GM12801 (cell line): ENCODE data around the gene SND1.

Experiments
- TF ChIP-seq, protein P1 (sequence below): IDR thresholded peaks from one replicate; pipeline ENCODE4 v1.5.1; 2011; ENCODE audit warnings: control low read depth; ENCODE audit not compliant: insufficient read length; ENCODE audit errors: extremely low read depth

Gene SND1

GRCh38 chr7:128000048-128000447, 348.1 kb downstream of the SND1 start:
- TF ChIP-seq, protein P1, sequence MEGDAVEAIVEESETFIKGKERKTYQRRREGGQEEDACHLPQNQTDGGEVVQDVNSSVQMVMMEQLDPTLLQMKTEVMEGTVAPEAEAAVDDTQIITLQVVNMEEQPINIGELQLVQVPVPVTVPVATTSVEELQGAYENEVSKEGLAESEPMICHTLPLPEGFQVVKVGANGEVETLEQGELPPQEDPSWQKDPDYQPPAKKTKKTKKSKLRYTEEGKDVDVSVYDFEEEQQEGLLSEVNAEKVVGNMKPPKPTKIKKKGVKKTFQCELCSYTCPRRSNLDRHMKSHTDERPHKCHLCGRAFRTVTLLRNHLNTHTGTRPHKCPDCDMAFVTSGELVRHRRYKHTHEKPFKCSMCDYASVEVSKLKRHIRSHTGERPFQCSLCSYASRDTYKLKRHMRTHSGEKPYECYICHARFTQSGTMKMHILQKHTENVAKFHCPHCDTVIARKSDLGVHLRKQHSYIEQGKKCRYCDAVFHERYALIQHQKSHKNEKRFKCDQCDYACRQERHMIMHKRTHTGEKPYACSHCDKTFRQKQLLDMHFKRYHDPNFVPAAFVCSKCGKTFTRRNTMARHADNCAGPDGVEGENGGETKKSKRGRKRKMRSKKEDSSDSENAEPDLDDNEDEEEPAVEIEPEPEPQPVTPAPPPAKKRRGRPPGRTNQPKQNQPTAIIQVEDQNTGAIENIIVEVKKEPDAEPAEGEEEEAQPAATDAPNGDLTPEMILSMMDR: no peak

- TF ChIP-seq, protein P1: no peak
These were observed 348.9 kb downstream of the SND1 start for GRCh38 chr7:128000854-128001265.

- TF ChIP-seq, protein P1: no peak
These were observed 351.2 kb downstream of the SND1 start for GRCh38 chr7:128003167-128003566.

DNA sequence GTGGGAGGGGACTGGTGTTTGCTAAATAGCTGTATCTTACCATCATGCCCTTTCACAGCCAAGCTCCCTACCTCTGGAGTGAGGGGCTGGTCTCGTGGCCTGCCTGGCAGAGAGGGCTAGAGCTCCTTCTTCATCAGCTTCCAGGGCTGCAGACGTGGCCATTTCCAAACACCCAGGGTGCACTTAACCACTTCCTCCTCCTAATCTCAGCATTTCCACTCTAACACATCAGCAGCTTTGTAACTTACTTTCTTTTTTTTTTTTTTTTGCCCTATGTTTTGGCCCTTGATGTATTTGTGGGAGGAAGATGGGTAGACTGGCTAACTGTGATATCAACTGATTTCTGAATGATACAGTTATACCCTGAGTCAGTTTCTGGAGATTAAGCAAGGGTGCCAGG, 351.8 kb downstream of the SND1 start:
- TF ChIP-seq, protein P1: no peak

- TF ChIP-seq, protein P1: no peak
These were observed 352.6 kb downstream of the SND1 start for GRCh38 chr7:128004623-128005022.

- TF ChIP-seq, protein P1: no peak
These were observed 353.1 kb downstream of the SND1 start for GRCh38 chr7:128005117-128005516.

- TF ChIP-seq, protein P1: no peak
These were observed 353.8 kb downstream of the SND1 start for GRCh38 chr7:128005759-128006159.

DNA sequence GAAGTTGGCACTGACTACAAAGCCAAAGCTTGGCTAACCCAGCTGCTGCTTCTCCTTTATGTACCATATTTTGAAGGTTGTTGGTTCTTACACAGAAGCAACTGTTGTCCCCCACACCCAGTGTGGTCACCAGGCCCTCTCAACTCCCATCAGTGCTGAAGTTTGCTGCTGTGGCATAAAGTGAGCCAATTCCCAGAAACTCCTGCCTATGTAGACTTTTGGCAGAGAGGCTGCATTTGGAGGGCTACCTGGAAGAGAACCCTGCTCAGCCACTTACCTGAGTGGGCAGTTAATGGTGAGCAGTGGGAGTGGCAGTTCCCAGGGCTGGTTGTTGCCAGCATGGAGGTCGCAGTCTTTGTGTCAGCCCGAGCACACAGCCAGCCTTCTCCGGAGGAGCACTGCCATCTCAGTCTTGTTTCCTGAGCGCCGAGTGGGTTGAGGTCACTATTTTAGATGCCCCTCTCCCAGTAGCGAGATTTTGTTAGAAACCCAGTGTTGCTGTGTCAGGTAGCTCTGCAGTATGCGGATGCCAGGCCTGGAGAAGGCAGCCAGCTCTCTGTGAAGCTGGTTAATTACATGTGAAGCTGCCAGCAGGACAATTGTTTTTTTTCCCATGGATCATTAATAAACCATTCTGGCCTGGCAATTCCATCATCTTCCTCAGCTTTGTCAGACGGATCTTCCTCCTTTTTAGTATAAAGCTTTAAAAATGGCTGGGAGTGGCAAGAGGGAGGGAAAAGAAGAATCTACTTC, 354.7 kb downstream of the SND1 start:
- TF ChIP-seq, protein P1: no peak
